Bladder microvascular endothelial cell (primary cell): Measurements from ENCODE around the gene PPP1R12B. TPM values are rescaled to one million over a fixed set of nuclear protein-coding genes. Genes with fewer than 3 reads are reported as not detected.

Experiments
- total RNA-seq: library from RNA; depleted of rRNA; stranded (reverse); fragments of >200 nt; gene quantifications from 2 replicates; pipeline ENCODE4 v1.2.3, GENCODE V29; 2014

PPP1R12B gene, protein sequence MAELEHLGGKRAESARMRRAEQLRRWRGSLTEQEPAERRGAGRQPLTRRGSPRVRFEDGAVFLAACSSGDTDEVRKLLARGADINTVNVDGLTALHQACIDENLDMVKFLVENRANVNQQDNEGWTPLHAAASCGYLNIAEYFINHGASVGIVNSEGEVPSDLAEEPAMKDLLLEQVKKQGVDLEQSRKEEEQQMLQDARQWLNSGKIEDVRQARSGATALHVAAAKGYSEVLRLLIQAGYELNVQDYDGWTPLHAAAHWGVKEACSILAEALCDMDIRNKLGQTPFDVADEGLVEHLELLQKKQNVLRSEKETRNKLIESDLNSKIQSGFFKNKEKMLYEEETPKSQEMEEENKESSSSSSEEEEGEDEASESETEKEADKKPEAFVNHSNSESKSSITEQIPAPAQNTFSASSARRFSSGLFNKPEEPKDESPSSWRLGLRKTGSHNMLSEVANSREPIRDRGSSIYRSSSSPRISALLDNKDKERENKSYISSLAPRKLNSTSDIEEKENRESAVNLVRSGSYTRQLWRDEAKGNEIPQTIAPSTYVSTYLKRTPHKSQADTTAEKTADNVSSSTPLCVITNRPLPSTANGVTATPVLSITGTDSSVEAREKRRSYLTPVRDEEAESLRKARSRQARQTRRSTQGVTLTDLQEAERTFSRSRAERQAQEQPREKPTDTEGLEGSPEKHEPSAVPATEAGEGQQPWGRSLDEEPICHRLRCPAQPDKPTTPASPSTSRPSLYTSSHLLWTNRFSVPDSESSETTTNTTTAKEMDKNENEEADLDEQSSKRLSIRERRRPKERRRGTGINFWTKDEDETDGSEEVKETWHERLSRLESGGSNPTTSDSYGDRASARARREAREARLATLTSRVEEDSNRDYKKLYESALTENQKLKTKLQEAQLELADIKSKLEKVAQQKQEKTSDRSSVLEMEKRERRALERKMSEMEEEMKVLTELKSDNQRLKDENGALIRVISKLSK
- 4.9 and 17.5 TPM in 2 replicates for total RNA-seq

DNA sequence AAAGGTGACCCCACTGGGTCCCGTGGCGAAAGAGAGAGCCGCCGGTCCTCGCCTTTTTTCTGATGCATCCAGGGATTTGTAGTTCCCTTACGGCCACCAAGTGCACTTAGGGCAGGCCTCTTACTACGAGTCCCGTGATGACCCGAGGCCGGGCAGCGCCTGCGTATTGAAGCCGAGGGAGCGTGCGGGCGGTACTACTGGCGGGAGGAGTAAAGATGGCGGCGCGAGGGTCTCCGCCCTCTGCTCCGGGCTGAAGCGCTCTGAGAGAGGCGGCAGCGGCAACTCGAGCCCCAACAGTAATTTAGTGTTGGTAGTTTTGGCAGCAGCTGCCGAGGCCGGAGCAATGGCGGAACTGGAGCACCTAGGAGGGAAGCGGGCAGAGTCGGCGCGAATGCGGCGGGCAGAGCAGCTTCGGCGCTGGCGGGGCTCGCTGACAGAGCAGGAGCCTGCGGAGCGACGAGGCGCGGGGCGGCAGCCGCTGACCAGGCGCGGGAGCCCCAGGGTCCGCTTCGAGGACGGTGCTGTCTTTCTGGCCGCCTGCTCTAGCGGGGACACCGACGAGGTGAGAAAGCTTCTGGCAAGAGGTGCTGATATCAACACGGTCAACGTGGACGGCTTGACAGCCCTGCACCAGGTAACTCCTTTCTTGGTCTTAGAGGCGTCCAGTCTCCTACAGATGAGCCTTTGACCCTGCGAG is at the start of gene PPP1R12B:
Gene PPP1R12B (plus strand): TSS at position 191 of the 697 bp plus-strand sequence. CDS start 153 bp downstream, at position 344.

Other genes starting within 250 kb of the PPP1R12B start
- not detected in 2 replicates for gene GPR37L1, start 225.8 kb upstream of the PPP1R12B start, total RNA-seq
- 15.9 and 29.1 TPM in 2 replicates for gene ARL8A, start 204.0 kb upstream of the PPP1R12B start, total RNA-seq
- 0.13 and 0.49 TPM in 2 replicates for gene PTPN7, start 188.1 kb upstream of the PPP1R12B start, total RNA-seq
- gene LGR6, start 154.9 kb upstream of the PPP1R12B start, total RNA-seq: not detected in 2 replicates
- 13.1 and 25.7 TPM in 2 replicates for gene UBE2T, start 6.8 kb upstream of the PPP1R12B start, total RNA-seq